Panc1 (cell line): ENCODE measurements around the gene STXBP5.

Experiments used
- POLR2AphosphoS5 ChIP-seq: IDR thresholded peaks from 2 replicates; pipeline ENCODE4 v1.6.1; 2012; ENCODE audit warnings: mild to moderate bottlenecking, low read depth, low read length, moderate library complexity
- TCF7L2 ChIP-seq: IDR thresholded peaks from 2 replicates; pipeline ENCODE4 v1.6.1; 2011; ENCODE audit warnings: mild to moderate bottlenecking, low read depth, low read length, inconsistent platforms
- TF ChIP-seq, protein P1 (sequence below): fragments of 450-650 bp; IDR thresholded peaks from 2 replicates; pipeline ENCODE4 v1.5.1; 2017; ENCODE audit warnings: mild to moderate bottlenecking
- TF ChIP-seq, protein P2 (sequence below), 2 experiments: IDR thresholded peaks; 2 replicates each; pipeline ENCODE4 v1.6.1; 2011 to 2012; ENCODE audit warnings: low read depth in 2 of 2, control low read depth in 1 of 2, low read length in 1 of 2, mild to moderate bottlenecking in 1 of 2, moderate library complexity in 1 of 2; ENCODE audit not compliant: insufficient read depth in 1 of 2

DNA sequence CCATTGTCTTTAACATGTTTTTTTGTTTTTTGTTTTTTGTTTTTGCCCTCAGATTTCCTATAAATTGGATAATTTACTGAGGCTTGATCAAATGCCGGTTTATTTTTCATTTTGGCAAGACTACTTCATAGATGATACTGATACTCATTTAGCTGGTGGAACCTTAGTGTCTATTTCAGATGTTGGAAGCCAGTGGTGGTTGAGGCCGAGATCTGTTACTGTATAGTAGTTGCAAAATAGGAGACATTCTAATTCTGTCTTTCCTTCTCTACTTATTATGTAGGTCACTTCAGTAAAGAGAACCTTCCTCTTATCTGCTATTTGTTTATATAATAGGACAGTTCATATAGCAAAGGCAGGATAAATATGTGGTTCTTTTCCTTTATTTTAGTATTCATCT is 63.4 kb downstream of the STXBP5 start:
- TF ChIP-seq, protein P1, sequence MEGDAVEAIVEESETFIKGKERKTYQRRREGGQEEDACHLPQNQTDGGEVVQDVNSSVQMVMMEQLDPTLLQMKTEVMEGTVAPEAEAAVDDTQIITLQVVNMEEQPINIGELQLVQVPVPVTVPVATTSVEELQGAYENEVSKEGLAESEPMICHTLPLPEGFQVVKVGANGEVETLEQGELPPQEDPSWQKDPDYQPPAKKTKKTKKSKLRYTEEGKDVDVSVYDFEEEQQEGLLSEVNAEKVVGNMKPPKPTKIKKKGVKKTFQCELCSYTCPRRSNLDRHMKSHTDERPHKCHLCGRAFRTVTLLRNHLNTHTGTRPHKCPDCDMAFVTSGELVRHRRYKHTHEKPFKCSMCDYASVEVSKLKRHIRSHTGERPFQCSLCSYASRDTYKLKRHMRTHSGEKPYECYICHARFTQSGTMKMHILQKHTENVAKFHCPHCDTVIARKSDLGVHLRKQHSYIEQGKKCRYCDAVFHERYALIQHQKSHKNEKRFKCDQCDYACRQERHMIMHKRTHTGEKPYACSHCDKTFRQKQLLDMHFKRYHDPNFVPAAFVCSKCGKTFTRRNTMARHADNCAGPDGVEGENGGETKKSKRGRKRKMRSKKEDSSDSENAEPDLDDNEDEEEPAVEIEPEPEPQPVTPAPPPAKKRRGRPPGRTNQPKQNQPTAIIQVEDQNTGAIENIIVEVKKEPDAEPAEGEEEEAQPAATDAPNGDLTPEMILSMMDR, result no peak
- TF ChIP-seq POLR2AphosphoS5, result no peak
- TF ChIP-seq, protein P2, sequence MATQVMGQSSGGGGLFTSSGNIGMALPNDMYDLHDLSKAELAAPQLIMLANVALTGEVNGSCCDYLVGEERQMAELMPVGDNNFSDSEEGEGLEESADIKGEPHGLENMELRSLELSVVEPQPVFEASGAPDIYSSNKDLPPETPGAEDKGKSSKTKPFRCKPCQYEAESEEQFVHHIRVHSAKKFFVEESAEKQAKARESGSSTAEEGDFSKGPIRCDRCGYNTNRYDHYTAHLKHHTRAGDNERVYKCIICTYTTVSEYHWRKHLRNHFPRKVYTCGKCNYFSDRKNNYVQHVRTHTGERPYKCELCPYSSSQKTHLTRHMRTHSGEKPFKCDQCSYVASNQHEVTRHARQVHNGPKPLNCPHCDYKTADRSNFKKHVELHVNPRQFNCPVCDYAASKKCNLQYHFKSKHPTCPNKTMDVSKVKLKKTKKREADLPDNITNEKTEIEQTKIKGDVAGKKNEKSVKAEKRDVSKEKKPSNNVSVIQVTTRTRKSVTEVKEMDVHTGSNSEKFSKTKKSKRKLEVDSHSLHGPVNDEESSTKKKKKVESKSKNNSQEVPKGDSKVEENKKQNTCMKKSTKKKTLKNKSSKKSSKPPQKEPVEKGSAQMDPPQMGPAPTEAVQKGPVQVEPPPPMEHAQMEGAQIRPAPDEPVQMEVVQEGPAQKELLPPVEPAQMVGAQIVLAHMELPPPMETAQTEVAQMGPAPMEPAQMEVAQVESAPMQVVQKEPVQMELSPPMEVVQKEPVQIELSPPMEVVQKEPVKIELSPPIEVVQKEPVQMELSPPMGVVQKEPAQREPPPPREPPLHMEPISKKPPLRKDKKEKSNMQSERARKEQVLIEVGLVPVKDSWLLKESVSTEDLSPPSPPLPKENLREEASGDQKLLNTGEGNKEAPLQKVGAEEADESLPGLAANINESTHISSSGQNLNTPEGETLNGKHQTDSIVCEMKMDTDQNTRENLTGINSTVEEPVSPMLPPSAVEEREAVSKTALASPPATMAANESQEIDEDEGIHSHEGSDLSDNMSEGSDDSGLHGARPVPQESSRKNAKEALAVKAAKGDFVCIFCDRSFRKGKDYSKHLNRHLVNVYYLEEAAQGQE (IDR thresholded peaks at IDR 0.05; ENCODE audit: insufficient read depth in 1 of 2, low read depth in 2 of 2, low read length in 1 of 2), result no peak
- no peak for TF ChIP-seq TCF7L2
